SK-N-SH (cell line): ENCODE measurements around the gene SDK1. TPM values are rescaled to one million over a fixed set of nuclear protein-coding genes. Genes with fewer than 3 reads are reported as not detected.

Experiments used
- CTCF ChIA-PET: fragments of 300-600, 350-600 bp; formaldehyde crosslinking; extraction: SDS; loops from one replicate; lab custom pipeline; 2021; lab: Yijun Ruan, JAX
- POLR2A ChIA-PET: fragments of 350-600 bp; sonication (Branson Sonifier 250); formaldehyde crosslinking; extraction: SDS; loops from one replicate; lab custom pipeline; 2020; ENCODE audit warnings: antibody characterized with exemption, inconsistent platforms; lab: Yijun Ruan, JAX
- DNase-seq: peaks from one replicate; pipeline ENCODE4 v3.0.0; 2012
- H2AFZ ChIP-seq: fragments of 200-600 bp; sonication (generic); 2 replicates; pipeline ENCODE4 v1.8.1; 2016; ENCODE audit warnings: antibody characterized with exemption, mild to moderate bottlenecking, low read depth
- H3F3A ChIP-seq: fragments of 200-600 bp; sonication (generic); replicated peaks from 2 replicates; pipeline ENCODE3; 2016; ENCODE audit warnings: antibody characterized with exemption, mild to moderate bottlenecking; ENCODE audit not compliant: insufficient read depth
- H3K27ac ChIP-seq, 2 experiments: fragments of 200-500 bp in 1 of 2; fragments of 200-600 bp in 1 of 2; sonication (Bioruptor generic) in 1 of 2; sonication (generic), shearing (Covaris generic) in 1 of 2; 2 replicates each; pipeline versions ENCODE4 v1.5.1 to v1.6.1; 2014 to 2016; ENCODE audit warnings: low read depth in 2 of 2, inconsistent platforms in 1 of 2, low read length in 1 of 2, mild to moderate bottlenecking in 1 of 2, mixed read lengths in 1 of 2
- H3K27me3 ChIP-seq: fragments of 200-600 bp; sonication (generic), shearing (Covaris generic); 2 replicates; pipeline ENCODE4 v1.6.1; 2016; ENCODE audit warnings: mixed run types; ENCODE audit not compliant: insufficient read depth
- H3K36me3 ChIP-seq, 2 experiments: fragments of 200-500 bp in 1 of 2; fragments of 200-600 bp in 1 of 2; sonication (Bioruptor generic) in 1 of 2; sonication (generic) in 1 of 2; replicated peaks in 1 of 2; 2 replicates each; pipeline versions ENCODE3 to v1.5.1; 2014 to 2016; ENCODE audit warnings: low read length in 1 of 2, mild to moderate bottlenecking in 1 of 2; ENCODE audit not compliant: insufficient read depth in 2 of 2, control insufficient read depth in 1 of 2
- H3K4me1 ChIP-seq, 2 experiments: fragments of 200-500 bp in 1 of 2; fragments of 200-600 bp in 1 of 2; sonication (Bioruptor generic) in 1 of 2; sonication (generic), shearing (Covaris generic) in 1 of 2; 2 replicates each; pipeline versions ENCODE4 v1.5.1 to v1.6.1; 2014 to 2016; ENCODE audit warnings: low read depth in 1 of 2, low read length in 1 of 2, mixed run types in 1 of 2; ENCODE audit not compliant: insufficient read depth in 2 of 2, control insufficient read depth in 1 of 2
- H3K4me2 ChIP-seq: fragments of 200-600 bp; sonication (generic), shearing (Covaris generic); 2 replicates; pipeline ENCODE4 v1.6.1; 2017; ENCODE audit warnings: mixed run types
- H3K4me3 ChIP-seq, 2 experiments: fragments of 200-500 bp in 1 of 2; fragments of 200-600 bp in 1 of 2; sonication (Bioruptor generic) in 1 of 2; sonication (generic), shearing (Covaris generic) in 1 of 2; 2 replicates each; pipeline versions ENCODE4 v1.5.1 to v1.8.1; 2014 to 2016; ENCODE audit warnings: low read depth in 2 of 2, inconsistent platforms in 1 of 2, low read length in 1 of 2, mild to moderate bottlenecking in 1 of 2, mixed read lengths in 1 of 2, moderate library complexity in 1 of 2
- H3K79me2 ChIP-seq: fragments of 200-600 bp; sonication (generic); 2 replicates; pipeline ENCODE4 v1.8.1; 2017; ENCODE audit warnings: mild to moderate bottlenecking; ENCODE audit not compliant: insufficient read depth
- H3K9ac ChIP-seq: fragments of 200-600 bp; sonication (generic); 2 replicates; pipeline ENCODE4 v1.6.1; 2017; ENCODE audit warnings: mixed run types
- H3K9me2 ChIP-seq: fragments of 200-600 bp; sonication (generic); 2 replicates; pipeline ENCODE4 v1.6.1; 2017; ENCODE audit warnings: mixed run types
- H3K9me3 ChIP-seq: fragments of 200-600 bp; sonication (generic); 2 replicates; pipeline ENCODE4 v1.6.1; 2017; ENCODE audit warnings: mixed run types, mild to moderate bottlenecking, moderate library complexity
- H4K20me1 ChIP-seq: fragments of 200-600 bp; sonication (generic); 2 replicates; pipeline ENCODE4 v1.6.1; 2017; ENCODE audit warnings: mild to moderate bottlenecking, mixed run types; ENCODE audit not compliant: insufficient read depth
- EP300 ChIP-seq, 2 experiments: IDR thresholded peaks; 2 replicates each; pipeline versions ENCODE4 v1.4.0 to v1.6.1; 2012; ENCODE audit warnings: borderline replicate concordance in 1 of 2, low read depth in 1 of 2, low read length in 1 of 2
- EZH2phosphoT487 ChIP-seq: fragments of 200-600 bp; sonication (generic); IDR thresholded peaks from 2 replicates; pipeline ENCODE4 v1.6.1; 2017; ENCODE audit warnings: low read depth, mixed run types, mild to moderate bottlenecking, antibody characterized with exemption, moderate library complexity, borderline replicate concordance
- FOSL2 ChIP-seq: IDR thresholded peaks from 2 replicates; pipeline ENCODE4 v1.4.0; 2012; ENCODE audit warnings: low read depth, mild to moderate bottlenecking, moderate library complexity, borderline replicate concordance
- FOXJ3 ChIP-seq: sonication (generic); formaldehyde crosslinking; IDR thresholded peaks from 2 replicates; pipeline ENCODE4 v1.5.1; 2020; ENCODE audit warnings: mild to moderate bottlenecking, missing genetic modification reagents
- FOXM1 ChIP-seq: IDR thresholded peaks from 2 replicates; pipeline ENCODE4 v1.4.0; 2012; ENCODE audit warnings: low read depth, mild to moderate bottlenecking
- JUND ChIP-seq: IDR thresholded peaks from 2 replicates; pipeline ENCODE4 v1.4.0; 2012
- MAX ChIP-seq: IDR thresholded peaks from 2 replicates; pipeline ENCODE4 v1.4.0; 2012; ENCODE audit warnings: low read depth
- MEF2A ChIP-seq: IDR thresholded peaks from 2 replicates; pipeline ENCODE4 v1.4.0; 2012; ENCODE audit warnings: low read depth, borderline replicate concordance
- MXI1 ChIP-seq: IDR thresholded peaks from 2 replicates; pipeline ENCODE4 v1.6.1; 2012; ENCODE audit warnings: mild to moderate bottlenecking, low read depth, low read length, improper control_type of control experiment
- NFIC ChIP-seq: IDR thresholded peaks from 2 replicates; pipeline ENCODE4 v1.4.0; 2012; ENCODE audit warnings: borderline replicate concordance
- NRF1 ChIP-seq: IDR thresholded peaks from 2 replicates; pipeline ENCODE4 v1.6.1; 2012; ENCODE audit warnings: low read depth, mild to moderate bottlenecking, low read length
- PBX3 ChIP-seq: IDR thresholded peaks from 2 replicates; pipeline ENCODE4; 2012
- RCOR1 ChIP-seq: fragments of 150-350 bp; IDR thresholded peaks from 2 replicates; pipeline ENCODE4 v1.6.1; 2017; ENCODE audit warnings: antibody characterized with exemption, low read length
- RFX5 ChIP-seq: IDR thresholded peaks from 2 replicates; pipeline ENCODE4 v1.6.1; 2012; ENCODE audit warnings: mild to moderate bottlenecking, improper control_type of control experiment, low read length
- RXRA ChIP-seq: IDR thresholded peaks from 2 replicates; pipeline ENCODE4 v1.4.0; 2012; ENCODE audit warnings: low read depth, mild to moderate bottlenecking, borderline replicate concordance
- SIN3A ChIP-seq: IDR thresholded peaks from 2 replicates; pipeline ENCODE4 v1.6.1; 2012; ENCODE audit warnings: low read depth, mild to moderate bottlenecking, low read length, moderate library complexity, borderline replicate concordance
- TAF1 ChIP-seq: IDR thresholded peaks from 2 replicates; pipeline ENCODE4 v1.6.1; 2012; ENCODE audit warnings: low read depth, mild to moderate bottlenecking, low read length, moderate library complexity, borderline replicate concordance
- TEAD4 ChIP-seq: IDR thresholded peaks from 2 replicates; pipeline ENCODE4 v1.4.0; 2012; ENCODE audit warnings: mild to moderate bottlenecking, borderline replicate concordance; ENCODE audit not compliant: insufficient read depth
- USF1 ChIP-seq: IDR thresholded peaks from 2 replicates; pipeline ENCODE4 v1.4.0; 2012; ENCODE audit warnings: low read depth, borderline replicate concordance
- USF2 ChIP-seq: fragments of 150-350 bp; IDR thresholded peaks from 2 replicates; pipeline ENCODE4 v1.6.1; 2017; ENCODE audit warnings: antibody characterized with exemption, low read length, low read depth, borderline replicate concordance
- YY1 ChIP-seq: IDR thresholded peaks from 2 replicates; pipeline ENCODE4 v1.4.0; 2012; ENCODE audit warnings: low read depth, mild to moderate bottlenecking
- WGBS: methylation state at CpG from one replicate; pipeline ENCODE4 v1.1.6; 2017; ENCODE audit warnings: low lambda C conversion rate; 5-methylcytosine and 5-hydroxymethylcytosine counted together
- polyA plus RNA-seq, 3 experiments: library from polyadenylated mRNA; depleted of rRNA; stranded (reverse); fragments of >200 nt; gene quantifications; 2 replicates each; pipeline ENCODE4 v1.2.3, GENCODE V29; 2012

The SDK1 gene
- polyA plus RNA-seq, 1 of the 3 experiments (the other 2 are of a cell fraction) = 1.2 TPM

- TF ChIP-seq MEF2A = no peak
- TF ChIP-seq JUND = no peak
Measured at GRCh38 chr7:3733541-3734140, 432.6 kb downstream of the SDK1 start (continued).

GRCh38 chr7:3738964-3739363, 437.9 kb downstream of the SDK1 start:
- H3K27me3 ChIP-seq = no peaks in the 10 kb centered on the region
- H3K9me2 ChIP-seq = no peaks in the 10 kb centered on the region
- ChIA-PET CTCF (no interaction called here), POLR2A (no interaction called here)
- TF ChIP-seq EZH2phosphoT487 (no peak), FOXM1 (no peak), NFIC (no peak), YY1 (no peak), FOSL2 (no peak), EP300 (IDR thresholded peaks at IDR 0.05; ENCODE audit: borderline replicate concordance in 1 of 2, low read depth in 1 of 2, low read length in 1 of 2) (no peak), RFX5 (no peak), TAF1 (no peak), PBX3 (no peak), SIN3A (no peak), NRF1 (no peak), MAX (no peak), MEF2A (no peak), RCOR1 (no peak), MXI1 (no peak), USF2 (no peak), RXRA (no peak), FOXJ3 (CRISPR knock-in tag) (no peak), USF1 (no peak), TEAD4 (no peak)
- H3K36me3 ChIP-seq = no peaks in the 10 kb centered on the region
- H3K79me2 ChIP-seq = no peaks in the 10 kb centered on the region
- no peaks in the 10 kb centered on the region for H4K20me1 ChIP-seq
- H3K9me3 ChIP-seq = peaks cover 7% of the 10 kb centered on the region; the same call in 1 of the 2 replicates
- no peak overlapping the region for H3K4me2 ChIP-seq
- 3% methylated on average over 1 of the region's 1 CpG for WGBS
- no peaks in the 10 kb centered on the region for H3K4me1 ChIP-seq
- H3K9ac ChIP-seq = no peak overlapping the region
- no peak overlapping the region for H3K4me3 ChIP-seq
- no peak overlapping the region for H2AFZ ChIP-seq
- no peak for DNase-seq
- no peaks in the 10 kb centered on the region for H3F3A ChIP-seq
- no peak overlapping the region for H3K27ac ChIP-seq
